Measurements from ENCODE around the gene CACNA1D.

- TF ChIP-seq, protein P1, sequence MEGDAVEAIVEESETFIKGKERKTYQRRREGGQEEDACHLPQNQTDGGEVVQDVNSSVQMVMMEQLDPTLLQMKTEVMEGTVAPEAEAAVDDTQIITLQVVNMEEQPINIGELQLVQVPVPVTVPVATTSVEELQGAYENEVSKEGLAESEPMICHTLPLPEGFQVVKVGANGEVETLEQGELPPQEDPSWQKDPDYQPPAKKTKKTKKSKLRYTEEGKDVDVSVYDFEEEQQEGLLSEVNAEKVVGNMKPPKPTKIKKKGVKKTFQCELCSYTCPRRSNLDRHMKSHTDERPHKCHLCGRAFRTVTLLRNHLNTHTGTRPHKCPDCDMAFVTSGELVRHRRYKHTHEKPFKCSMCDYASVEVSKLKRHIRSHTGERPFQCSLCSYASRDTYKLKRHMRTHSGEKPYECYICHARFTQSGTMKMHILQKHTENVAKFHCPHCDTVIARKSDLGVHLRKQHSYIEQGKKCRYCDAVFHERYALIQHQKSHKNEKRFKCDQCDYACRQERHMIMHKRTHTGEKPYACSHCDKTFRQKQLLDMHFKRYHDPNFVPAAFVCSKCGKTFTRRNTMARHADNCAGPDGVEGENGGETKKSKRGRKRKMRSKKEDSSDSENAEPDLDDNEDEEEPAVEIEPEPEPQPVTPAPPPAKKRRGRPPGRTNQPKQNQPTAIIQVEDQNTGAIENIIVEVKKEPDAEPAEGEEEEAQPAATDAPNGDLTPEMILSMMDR (IDR thresholded peaks at IDR 0.05), result no peak
- no peak for TF ChIP-seq POLR2AphosphoS5 (IDR thresholded peaks at IDR 0.05)
Observed at GRCh38 chr3:53823956-53824657, 329.7 kb downstream of the CACNA1D start.
